Stimulated activated CD4-positive, alpha-beta T cell treated with anti-CD3 and anti-CD28 coated beads, Interleukin-12 subunit alpha, Interleukin-12 subunit beta, amount 100 ng/mL, for 4 hours (primary cell): ENCODE results near the gene TTC23L.

Source experiments
- DNase-seq: peaks from one replicate; pipeline ENCODE4 v3.0.0-alpha.2; 2020

TTC23L gene

GRCh38 chr5:34833976-34834793 is 4.8 kb upstream of the TTC23L start:
- DNase-seq, result no peak

GRCh38 chr5:34834794-34835089 is 4.2 kb upstream of the TTC23L start:
- no peak for DNase-seq

- DNase-seq, result no peak
These were observed 3.3 kb upstream of the TTC23L start for GRCh38 chr5:34835664-34836063.

GRCh38 chr5:34841816-34842215 is 2.9 kb downstream of the TTC23L start:
- DNase-seq, result no peak

- no peak for DNase-seq
These were observed 3.6 kb downstream of the TTC23L start for GRCh38 chr5:34842554-34842953.

- no peak for DNase-seq
These were observed 4.5 kb downstream of the TTC23L start for GRCh38 chr5:34843497-34843896.

- no peak for DNase-seq
These were observed 5.1 kb downstream of the TTC23L start for GRCh38 chr5:34844106-34844505.

- no peak for DNase-seq
These were observed 6.0 kb downstream of the TTC23L start for GRCh38 chr5:34844999-34845398.

- DNase-seq, result no peak
These were observed 8.1 kb downstream of the TTC23L start for GRCh38 chr5:34847056-34847455.

- DNase-seq, result no peak
These were observed 8.6 kb downstream of the TTC23L start for GRCh38 chr5:34847552-34847951.

- no peak for DNase-seq
These were observed 9.3 kb downstream of the TTC23L start for GRCh38 chr5:34848230-34848629.

- DNase-seq, result no peak
These were observed 10.3 kb downstream of the TTC23L start for GRCh38 chr5:34849253-34849652.

GRCh38 chr5:34854459-34855174 is 15.7 kb downstream of the TTC23L start:
- DNase-seq, result no peak

- DNase-seq, result no peak
These were observed 18.2 kb downstream of the TTC23L start for GRCh38 chr5:34857161-34857560.

GRCh38 chr5:34857894-34858293 is 18.9 kb downstream of the TTC23L start:
- no peak for DNase-seq

- DNase-seq, result no peak
These were observed 19.8 kb downstream of the TTC23L start for GRCh38 chr5:34858790-34859189.

GRCh38 chr5:34859253-34859652 is 20.3 kb downstream of the TTC23L start:
- DNase-seq, result no peak

- DNase-seq, result no peak
These were observed 25.0 kb downstream of the TTC23L start for GRCh38 chr5:34863946-34864345.

GRCh38 chr5:34865091-34865490 is 26.1 kb downstream of the TTC23L start:
- DNase-seq, result no peak

GRCh38 chr5:34866989-34867471 is 28.1 kb downstream of the TTC23L start:
- no peak for DNase-seq

GRCh38 chr5:34867660-34868059 is 28.7 kb downstream of the TTC23L start:
- no peak for DNase-seq

- no peak for DNase-seq
These were observed 29.8 kb downstream of the TTC23L start for GRCh38 chr5:34868791-34869190.

GRCh38 chr5:34869256-34869655 is 30.3 kb downstream of the TTC23L start:
- DNase-seq, result no peak

- DNase-seq, result no peak
These were observed 31.4 kb downstream of the TTC23L start for GRCh38 chr5:34870382-34870781.

GRCh38 chr5:34876275-34876674 is 37.3 kb downstream of the TTC23L start:
- no peak for DNase-seq
